Hematopoietic multipotent progenitor cell (in vitro differentiated cells): ENCODE results near the gene SLC44A5. TPM values are rescaled to one million over a fixed set of nuclear protein-coding genes. Genes with fewer than 3 reads are reported as not detected.
A peak's percentile ranks its signal among the peaks of the same experiment; 100 is the strongest.
"Not testable (repeated sequence)": the region's sequence is repeated elsewhere in the genome, so short reads cannot be mapped to it uniquely, and the experiment has no call there.

Experiments
- DNase-seq, 3 donors: peaks; one replicate each; pipeline ENCODE4 v3.0.0-alpha.2; 2011 to 2015; ENCODE audit warnings: low read depth in 2 of 3, low spot score in 2 of 3
- small RNA-seq: library from RNA; depleted of rRNA; stranded (forward); fragments of <200 nt; gene quantifications from one replicate; pipeline ENCODE3, GENCODE V24; 2012
- total RNA-seq: library from RNA; depleted of rRNA; stranded (reverse); fragments of >200 nt; gene quantifications from one replicate; pipeline ENCODE4 v1.2.3, GENCODE V29; 2012

The SLC44A5 gene
- total RNA-seq, 1 donor = 3.5 TPM

- no peak for DNase-seq
These were observed 402.1 kb downstream of the SLC44A5 start for GRCh38 chr1:75208862-75209261.

GRCh38 chr1:75203415-75204277 lies 407.3 kb downstream of the SLC44A5 start:
- DNase-seq = peak in 2 of 3 donors; percentile 28 to 46

GRCh38 chr1:75202751-75203150 lies 408.2 kb downstream of the SLC44A5 start:
- DNase-seq = no peak

- no peak for DNase-seq
These were observed 412.2 kb downstream of the SLC44A5 start for GRCh38 chr1:75198761-75199160.

GRCh38 chr1:75198163-75198562 lies 412.8 kb downstream of the SLC44A5 start:
- DNase-seq = no peak

GRCh38 chr1:75188892-75189291 lies 422.0 kb downstream of the SLC44A5 start:
- no peak for DNase-seq

GRCh38 chr1:75181214-75181955 lies 429.5 kb downstream of the SLC44A5 start:
- DNase-seq = not testable (repeated sequence)

GRCh38 chr1:75174031-75174760 lies 436.7 kb downstream of the SLC44A5 start:
- no peak for DNase-seq

- DNase-seq = no peak
These were observed 438.4 kb downstream of the SLC44A5 start for GRCh38 chr1:75172556-75172955.

GRCh38 chr1:75171876-75172275 lies 439.0 kb downstream of the SLC44A5 start:
- DNase-seq = no peak

- no peak for DNase-seq
These were observed 439.9 kb downstream of the SLC44A5 start for GRCh38 chr1:75170981-75171380.

- no peak for DNase-seq
These were observed 440.9 kb downstream of the SLC44A5 start for GRCh38 chr1:75170011-75170410.

GRCh38 chr1:75166821-75167220 lies 444.1 kb downstream of the SLC44A5 start:
- no peak for DNase-seq

GRCh38 chr1:75165264-75165663 lies 445.6 kb downstream of the SLC44A5 start:
- DNase-seq = no peak

GRCh38 chr1:75159154-75159553 lies 451.8 kb downstream of the SLC44A5 start:
- no peak for DNase-seq

Small RNA genes within 50 kb of the gene (small RNA-seq; reads per million reads assigned to genes)
- gene RNU6-503P (not detected), gene RNU6-622P (not detected)

Other genes starting within 250 kb of the SLC44A5 start
- 14.8 TPM for gene ACADM, start 113.6 kb upstream of the SLC44A5 start, total RNA-seq
- gene RABGGTB, start 175.1 kb upstream of the SLC44A5 start, total RNA-seq = 65.4 TPM
- 0.27 TPM for gene MSH4, start 185.8 kb upstream of the SLC44A5 start, total RNA-seq